ENCODE measurements around the gene PRICKLE2.

DNA sequence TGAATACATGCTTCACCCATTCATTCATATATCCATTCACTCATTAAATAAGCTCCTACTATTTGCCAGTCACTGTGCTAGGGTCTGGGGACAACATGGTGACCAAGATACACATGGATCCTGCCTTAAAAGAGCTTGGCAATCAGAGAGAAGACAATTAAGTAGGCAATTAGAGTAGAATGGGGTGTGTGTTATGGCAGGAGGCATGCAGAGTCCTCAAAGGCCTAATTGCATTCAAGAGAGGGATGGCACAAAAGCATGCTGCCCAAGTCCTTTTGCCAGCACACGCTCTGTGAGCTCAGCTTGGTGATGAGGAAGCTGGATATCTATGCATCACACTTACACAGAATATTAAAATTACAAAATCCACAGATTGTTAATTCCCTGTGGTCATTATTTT, 2.8 kb upstream of the PRICKLE2 start:
- TF ChIP-seq, protein P1, sequence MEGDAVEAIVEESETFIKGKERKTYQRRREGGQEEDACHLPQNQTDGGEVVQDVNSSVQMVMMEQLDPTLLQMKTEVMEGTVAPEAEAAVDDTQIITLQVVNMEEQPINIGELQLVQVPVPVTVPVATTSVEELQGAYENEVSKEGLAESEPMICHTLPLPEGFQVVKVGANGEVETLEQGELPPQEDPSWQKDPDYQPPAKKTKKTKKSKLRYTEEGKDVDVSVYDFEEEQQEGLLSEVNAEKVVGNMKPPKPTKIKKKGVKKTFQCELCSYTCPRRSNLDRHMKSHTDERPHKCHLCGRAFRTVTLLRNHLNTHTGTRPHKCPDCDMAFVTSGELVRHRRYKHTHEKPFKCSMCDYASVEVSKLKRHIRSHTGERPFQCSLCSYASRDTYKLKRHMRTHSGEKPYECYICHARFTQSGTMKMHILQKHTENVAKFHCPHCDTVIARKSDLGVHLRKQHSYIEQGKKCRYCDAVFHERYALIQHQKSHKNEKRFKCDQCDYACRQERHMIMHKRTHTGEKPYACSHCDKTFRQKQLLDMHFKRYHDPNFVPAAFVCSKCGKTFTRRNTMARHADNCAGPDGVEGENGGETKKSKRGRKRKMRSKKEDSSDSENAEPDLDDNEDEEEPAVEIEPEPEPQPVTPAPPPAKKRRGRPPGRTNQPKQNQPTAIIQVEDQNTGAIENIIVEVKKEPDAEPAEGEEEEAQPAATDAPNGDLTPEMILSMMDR (IDR thresholded peaks at IDR 0.05; ENCODE audit: low read length): no peak
- TF ChIP-seq EZH2 (optimal IDR thresholded peaks at IDR 0.05; ENCODE audit: low read depth, low read length): no peak
- no peak for TF ChIP-seq EZH2phosphoT487 (IDR thresholded peaks at IDR 0.05; ENCODE audit: low read length)

Data from MM.1S (cell line).